Epidermal melanocyte (primary cell): ENCODE results near the gene STAC2.
"Not testable (repeated sequence)": the region's sequence is repeated elsewhere in the genome, so short reads cannot be mapped to it uniquely, and the experiment has no call there.

Experiments used
- DNase-seq: peaks from one replicate; pipeline ENCODE4 v3.0.0; 2011; ENCODE audit warnings: low spot score; ENCODE audit not compliant: insufficient read length

The STAC2 gene

GRCh38 chr17:39225308-39225958 lies at the start of gene STAC2:
Gene STAC2 (minus strand): TSS chr17:39225945. CDS start chr17:39225502, 443 bp downstream.
- no peak for DNase-seq

- DNase-seq = no peak
Measured at GRCh38 chr17:39271546-39271945, 45.8 kb upstream of the STAC2 start.

- no peak for DNase-seq
Measured at GRCh38 chr17:39270923-39271322, 45.2 kb upstream of the STAC2 start.

- DNase-seq = no peak
Measured at GRCh38 chr17:39264119-39264518, 38.4 kb upstream of the STAC2 start.

GRCh38 chr17:39261286-39261685 lies 35.5 kb upstream of the STAC2 start:
- no peak for DNase-seq

GRCh38 chr17:39252788-39253460 lies 27.2 kb upstream of the STAC2 start:
- no peak for DNase-seq

- no peak for DNase-seq
Measured at GRCh38 chr17:39251997-39252396, 26.3 kb upstream of the STAC2 start.

GRCh38 chr17:39250076-39250475 lies 24.3 kb upstream of the STAC2 start:
- not testable (repeated sequence) for DNase-seq

GRCh38 chr17:39246274-39246673 lies 20.5 kb upstream of the STAC2 start:
- no peak for DNase-seq

- peak; percentile 81 for DNase-seq
Measured at GRCh38 chr17:39244600-39245570, 19.1 kb upstream of the STAC2 start.

- no peak for DNase-seq
Measured at GRCh38 chr17:39244016-39244599, 18.4 kb upstream of the STAC2 start.

- DNase-seq = no peak
Measured at GRCh38 chr17:39243155-39243554, 17.4 kb upstream of the STAC2 start.

- peak; percentile 10 for DNase-seq
Measured at GRCh38 chr17:39240631-39241030, 14.9 kb upstream of the STAC2 start.

GRCh38 chr17:39239640-39240314 lies 14.0 kb upstream of the STAC2 start:
- peak; percentile 12 for DNase-seq

- peak; percentile 18 for DNase-seq
Measured at GRCh38 chr17:39238311-39238972, 12.7 kb upstream of the STAC2 start.

- DNase-seq = no peak
Measured at GRCh38 chr17:39237586-39237985, 11.8 kb upstream of the STAC2 start.

- DNase-seq = no peak
Measured at GRCh38 chr17:39236981-39237441, 11.3 kb upstream of the STAC2 start.

- no peak for DNase-seq
Measured at GRCh38 chr17:39236450-39236927, 10.7 kb upstream of the STAC2 start.

GRCh38 chr17:39235555-39236449 lies 10.1 kb upstream of the STAC2 start:
- DNase-seq = no peak
